HAP-1 (cell line): Measurements from ENCODE around the gene DLD.
"Not testable (repeated sequence)": the region's sequence is repeated elsewhere in the genome, so short reads cannot be mapped to it uniquely, and the experiment has no call there.

Experiments
- DNase-seq, 2 experiments: peaks; one replicate each; pipeline ENCODE4 v3.0.0-alpha.2; 2016 to 2020; ENCODE audit warnings: low spot score in 2 of 2
- H3K27me3 ChIP-seq: fragments of 250-450 bp; sonication (Bioruptor Pico); 2 replicates; pipeline ENCODE4 v1.5.1; 2020; ENCODE audit warnings: low read depth, mild to moderate bottlenecking, moderate library complexity
- H3K36me3 ChIP-seq: fragments of 250-450 bp; sonication (Bioruptor Pico); replicated peaks from 2 replicates; pipeline ENCODE4 v1.5.1; 2020; ENCODE audit warnings: mild to moderate bottlenecking
- H3K4me1 ChIP-seq: fragments of 250-450 bp; sonication (Bioruptor Pico); 2 replicates; pipeline ENCODE4 v1.5.1; 2020; ENCODE audit warnings: mild to moderate bottlenecking
- H3K4me3 ChIP-seq: fragments of 250-450 bp; sonication (Bioruptor Pico); 2 replicates; pipeline ENCODE4 v1.5.1; 2020; ENCODE audit warnings: mild to moderate bottlenecking, moderate library complexity
- H3K9me3 ChIP-seq: fragments of 250-450 bp; sonication (Bioruptor Pico); 2 replicates; pipeline ENCODE4 v1.5.1; 2020; ENCODE audit warnings: mild to moderate bottlenecking, moderate library complexity
- in situ Hi-C: fragments of 300-500 bp; cut with MboI; formaldehyde crosslinking; loops from 3 replicates; pipeline ENCODE4 v1.14.3; 2020; ENCODE audit warnings: low sequenced_read_pairs, inconsistent platforms, mixed read lengths

The DLD gene

GRCh38 chr7:107890962-107891635 lies at the start of gene DLD:
Gene DLD, plus strand, starts transcription at chr7:107891183. Its CDS starts 68 bp downstream, at chr7:107891251.
- Histone ChIP-seq H3K9me3 (no peaks in the 10 kb centered on the region), H3K27me3 (0 out of 2 replicates have a peak, but pooled peaks cover 2% of the 10 kb centered on the region), H3K4me3 (peak within 1 kb of the TSS; percentile 83), H3K36me3 (peaks cover 24% of the 10 kb centered on the region), H3K4me1 (peaks cover 25% of the 10 kb centered on the region)
- peak; percentile 86 to 94 for DNase-seq
- in situ Hi-C loops: no loop called here

GRCh38 chr7:107842213-107842612 lies 48.8 kb upstream of the DLD start:
- Histone ChIP-seq H3K4me3 (no peak overlapping the region), H3K36me3 (no peaks in the 10 kb centered on the region; the same call in 1 of the 2 replicates), H3K9me3 (no peaks in the 10 kb centered on the region), H3K27me3 (no peaks in the 10 kb centered on the region; the same call in none of the 2 replicates), H3K4me1 (no peaks in the 10 kb centered on the region)
- in situ Hi-C loops: no loop called here
- DNase-seq: no peak

GRCh38 chr7:107843184-107843583 lies 47.8 kb upstream of the DLD start:
- H3K36me3 ChIP-seq: no peaks in the 10 kb centered on the region; the same call in 1 of the 2 replicates
- H3K4me3 ChIP-seq: no peak overlapping the region
- no peaks in the 10 kb centered on the region for H3K9me3 ChIP-seq
- no peaks in the 10 kb centered on the region; the same call in 1 of the 2 replicates for H3K27me3 ChIP-seq
- in situ Hi-C loops: no loop called here
- no peaks in the 10 kb centered on the region for H3K4me1 ChIP-seq
- DNase-seq: no peak

GRCh38 chr7:107846324-107846723 lies 44.7 kb upstream of the DLD start:
- Histone ChIP-seq H3K36me3 (no peaks in the 10 kb centered on the region; the same call in 1 of the 2 replicates), H3K4me3 (no peak overlapping the region), H3K4me1 (no peaks in the 10 kb centered on the region), H3K27me3 (0 out of 2 replicates have a peak, but pooled peaks cover 2% of the 10 kb centered on the region), H3K9me3 (no peaks in the 10 kb centered on the region)
- in situ Hi-C loops: no loop called here
- no peak for DNase-seq

- DNase-seq: no peak
- Histone ChIP-seq H3K4me3 (no peak overlapping the region), H3K27me3 (0 out of 2 replicates have a peak, but pooled peaks cover 2% of the 10 kb centered on the region), H3K36me3 (no peaks in the 10 kb centered on the region; the same call in 1 of the 2 replicates), H3K9me3 (no peaks in the 10 kb centered on the region), H3K4me1 (no peaks in the 10 kb centered on the region)
- in situ Hi-C loops: no loop called here
These were observed 43.7 kb upstream of the DLD start for GRCh38 chr7:107847168-107847835.

GRCh38 chr7:107847836-107848175 lies 43.2 kb upstream of the DLD start:
- H3K4me3 ChIP-seq, DNase-seq, H3K36me3 ChIP-seq, in situ Hi-C loops, H3K9me3 ChIP-seq, H3K27me3 ChIP-seq, H3K4me1 ChIP-seq: not testable (repeated sequence)

GRCh38 chr7:107848211-107848610 lies 42.8 kb upstream of the DLD start:
- in situ Hi-C loops, H3K9me3 ChIP-seq, H3K36me3 ChIP-seq, H3K4me1 ChIP-seq, H3K4me3 ChIP-seq, H3K27me3 ChIP-seq, DNase-seq: not testable (repeated sequence)

- DNase-seq: no peak
- Histone ChIP-seq H3K9me3 (no peaks in the 10 kb centered on the region), H3K36me3 (no peaks in the 10 kb centered on the region; the same call in 1 of the 2 replicates), H3K27me3 (peaks cover 2% of the 10 kb centered on the region; the same call in 1 of the 2 replicates), H3K4me1 (no peaks in the 10 kb centered on the region), H3K4me3 (no peak overlapping the region)
- in situ Hi-C loops: loop anchor here (25.0 kb wide), 1 partner anchor 663 kb away; no protein-coding TSS in a partner anchor
These were observed 40.8 kb upstream of the DLD start for GRCh38 chr7:107850216-107850615.

GRCh38 chr7:107850643-107851042 lies 40.3 kb upstream of the DLD start:
- Histone ChIP-seq H3K36me3 (no peaks in the 10 kb centered on the region; the same call in 1 of the 2 replicates), H3K4me3 (no peak overlapping the region), H3K9me3 (no peaks in the 10 kb centered on the region), H3K4me1 (no peaks in the 10 kb centered on the region), H3K27me3 (peaks cover 2% of the 10 kb centered on the region; the same call in 1 of the 2 replicates)
- in situ Hi-C loops: loop anchor here (25.0 kb wide), 1 partner anchor 663 kb away; no protein-coding TSS in a partner anchor
- no peak for DNase-seq

- in situ Hi-C loops: loop anchor here (25.0 kb wide), 1 partner anchor 667 kb away; no protein-coding TSS in a partner anchor
- DNase-seq: no peak
- peaks cover 2% of the 10 kb centered on the region; the same call in 1 of the 2 replicates for H3K27me3 ChIP-seq
- no peak overlapping the region for H3K4me3 ChIP-seq
- no peaks in the 10 kb centered on the region for H3K9me3 ChIP-seq
- H3K4me1 ChIP-seq: no peaks in the 10 kb centered on the region
- H3K36me3 ChIP-seq: no peaks in the 10 kb centered on the region
These were observed 36.5 kb upstream of the DLD start for GRCh38 chr7:107854454-107854853.

GRCh38 chr7:107854989-107855388 lies 36.0 kb upstream of the DLD start:
- no peaks in the 10 kb centered on the region for H3K4me1 ChIP-seq
- no peaks in the 10 kb centered on the region for H3K9me3 ChIP-seq
- peaks cover 2% of the 10 kb centered on the region; the same call in 1 of the 2 replicates for H3K27me3 ChIP-seq
- no peaks in the 10 kb centered on the region for H3K36me3 ChIP-seq
- H3K4me3 ChIP-seq: no peak overlapping the region
- in situ Hi-C loops: loop anchor here (25.0 kb wide), 1 partner anchor 668 kb away; no protein-coding TSS in a partner anchor
- DNase-seq: no peak

GRCh38 chr7:107856806-107857540 lies 34.0 kb upstream of the DLD start:
- H3K36me3 ChIP-seq: no peaks in the 10 kb centered on the region
- H3K4me3 ChIP-seq: no peak overlapping the region
- DNase-seq: no peak
- H3K9me3 ChIP-seq: no peaks in the 10 kb centered on the region
- in situ Hi-C loops: loop anchor here (25.0 kb wide), 1 partner anchor 670 kb away; no protein-coding TSS in a partner anchor
- H3K27me3 ChIP-seq: no peaks in the 10 kb centered on the region; the same call in 1 of the 2 replicates
- no peaks in the 10 kb centered on the region for H3K4me1 ChIP-seq

GRCh38 chr7:107857541-107857912 lies 33.5 kb upstream of the DLD start:
- Histone ChIP-seq H3K27me3 (no peaks in the 10 kb centered on the region; the same call in 1 of the 2 replicates), H3K4me1 (no peaks in the 10 kb centered on the region), H3K4me3 (no peak overlapping the region), H3K36me3 (no peaks in the 10 kb centered on the region), H3K9me3 (no peaks in the 10 kb centered on the region)
- in situ Hi-C loops: loop anchor here (25.0 kb wide), 1 partner anchor 670 kb away; no protein-coding TSS in a partner anchor
- no peak for DNase-seq
